SH-SY5Y (cell line): Measurements from ENCODE around the gene MUC2.

ENCODE experiments used
- GATA2 ChIP-seq: IDR thresholded peaks from 2 replicates; pipeline ENCODE4 v1.6.1; 2011; ENCODE audit warnings: mild to moderate bottlenecking, low read depth, low read length
- GATA3 ChIP-seq: IDR thresholded peaks from 2 replicates; pipeline ENCODE4 v1.6.1; 2011; ENCODE audit warnings: low read depth, mild to moderate bottlenecking, low read length, moderate library complexity

- no peak for TF ChIP-seq GATA2
- TF ChIP-seq GATA3: no peak
These were observed 28.3 kb downstream of the MUC2 start for GRCh38 chr11:1102996-1103395.
